Stimulated activated CD8-positive, alpha-beta memory T cell treated with anti-CD3 and anti-CD28 coated beads, Interleukin-15, amount 100 ng/mL, for 4 hours (primary cell): ENCODE measurements around the gene PMEPA1.

Experiments used
- DNase-seq, 2 donors: peaks; one replicate each; pipeline ENCODE4 v3.0.0-alpha.2; 2020; ENCODE audit warnings: low read depth in 2 of 2

The PMEPA1 gene

GRCh38 chr20:57609842-57610167, 100.0 kb downstream of the PMEPA1 start:
- no peak for DNase-seq

- DNase-seq: no peak
Observed at GRCh38 chr20:57609086-57609841, 100.6 kb downstream of the PMEPA1 start.

- no peak for DNase-seq
Observed at GRCh38 chr20:57608516-57608915, 101.3 kb downstream of the PMEPA1 start.

- DNase-seq: no peak
Observed at GRCh38 chr20:57605878-57606277, 103.9 kb downstream of the PMEPA1 start.

GRCh38 chr20:57605045-57605444, 104.8 kb downstream of the PMEPA1 start:
- DNase-seq: no peak

- no peak for DNase-seq
Observed at GRCh38 chr20:57603120-57603519, 106.7 kb downstream of the PMEPA1 start.

- DNase-seq: no peak
Observed at GRCh38 chr20:57601737-57602136, 108.1 kb downstream of the PMEPA1 start.

GRCh38 chr20:57601211-57601570, 108.6 kb downstream of the PMEPA1 start:
- no peak for DNase-seq

- no peak for DNase-seq
Observed at GRCh38 chr20:57600320-57601210, 109.2 kb downstream of the PMEPA1 start.

GRCh38 chr20:57598491-57598890, 111.3 kb downstream of the PMEPA1 start:
- DNase-seq: no peak
